Measurements from ENCODE around the gene BLACAT1.
"Not testable (repeated sequence)": the region's sequence is repeated elsewhere in the genome, so short reads cannot be mapped to it uniquely, and the experiment has no call there.

Gene BLACAT1

GRCh38 chr1:205438213-205439158 lies 17.4 kb downstream of the BLACAT1 start:
- DNase-seq, result no peak

- DNase-seq, result no peak
Measured at GRCh38 chr1:205437570-205437969, 18.3 kb downstream of the BLACAT1 start.

DNA sequence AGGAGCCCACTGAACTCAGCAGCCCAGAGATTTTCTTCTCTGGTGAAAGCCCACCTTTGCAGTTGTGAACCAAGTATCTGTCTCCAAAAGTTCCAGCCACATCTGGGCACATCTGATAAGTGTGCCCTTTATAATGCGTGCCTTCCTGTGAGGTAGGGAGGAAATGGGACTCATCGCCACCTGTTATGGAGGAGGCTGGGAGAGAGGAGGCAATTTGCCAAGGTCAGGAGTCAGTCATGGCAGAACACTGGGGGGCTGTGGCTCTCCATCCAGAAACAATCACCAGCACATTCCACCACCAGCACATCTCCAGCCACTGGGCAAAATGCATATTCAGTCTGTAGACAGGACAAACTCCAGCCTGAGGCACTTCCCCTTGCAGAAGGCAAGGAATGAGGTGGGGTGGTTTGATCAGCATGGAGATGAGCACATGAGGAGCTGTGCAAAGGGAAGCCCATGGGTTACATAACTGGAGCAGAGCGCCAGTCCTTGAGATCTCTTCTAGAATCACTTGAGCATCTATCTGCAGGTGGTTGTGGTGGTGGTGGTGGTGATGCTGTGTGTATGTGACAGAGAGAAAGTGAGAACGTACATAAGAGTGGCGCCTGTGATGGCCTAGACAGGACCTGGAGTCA lies 19.0 kb downstream of the BLACAT1 start:
- DNase-seq, result no peak

- no peak for DNase-seq
Measured at GRCh38 chr1:205435578-205436573, 20.0 kb downstream of the BLACAT1 start.

DNA sequence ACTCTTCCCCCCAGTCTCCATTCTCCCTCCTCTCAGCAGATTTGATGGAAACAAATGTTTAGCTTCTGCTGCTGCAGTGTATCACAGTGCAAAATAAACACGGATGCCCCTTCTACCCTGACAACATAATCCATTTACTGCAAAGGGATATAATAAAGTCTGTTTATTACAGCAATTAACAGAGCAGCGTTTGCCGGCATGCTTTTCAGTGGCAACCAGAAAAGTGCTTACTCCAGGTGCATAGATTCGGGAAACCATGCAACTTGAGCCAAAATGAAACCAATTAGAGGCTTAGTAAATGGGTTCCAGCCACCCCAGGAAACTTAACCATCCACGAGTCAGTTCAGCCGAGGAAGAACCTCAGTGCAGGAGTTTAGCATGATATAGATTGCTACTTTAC lies 21.1 kb downstream of the BLACAT1 start:
- no peak for DNase-seq

- DNase-seq, result not testable (repeated sequence)
Measured at GRCh38 chr1:205432692-205433091, 23.2 kb downstream of the BLACAT1 start.

DNA sequence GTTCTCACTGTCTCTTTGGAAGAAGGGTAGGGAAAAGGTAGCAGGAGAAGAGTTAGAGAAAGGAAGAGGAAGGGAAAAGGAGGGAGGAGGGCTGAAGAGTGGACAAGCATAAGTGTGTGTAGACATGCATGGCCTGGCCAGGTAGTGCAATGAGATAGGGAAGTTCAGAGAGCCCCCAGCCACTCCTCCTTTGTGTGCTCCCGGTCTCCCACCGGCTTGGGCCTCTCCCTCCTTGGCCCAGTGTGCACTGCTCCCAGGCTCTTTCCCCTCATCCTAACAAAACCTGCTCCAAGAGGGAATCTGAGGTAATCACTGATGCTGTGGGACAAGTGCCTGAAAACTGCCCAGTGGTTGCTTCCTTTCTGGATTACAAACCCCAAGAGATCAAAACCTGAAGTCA lies 23.7 kb downstream of the BLACAT1 start:
- no peak for DNase-seq

DNA sequence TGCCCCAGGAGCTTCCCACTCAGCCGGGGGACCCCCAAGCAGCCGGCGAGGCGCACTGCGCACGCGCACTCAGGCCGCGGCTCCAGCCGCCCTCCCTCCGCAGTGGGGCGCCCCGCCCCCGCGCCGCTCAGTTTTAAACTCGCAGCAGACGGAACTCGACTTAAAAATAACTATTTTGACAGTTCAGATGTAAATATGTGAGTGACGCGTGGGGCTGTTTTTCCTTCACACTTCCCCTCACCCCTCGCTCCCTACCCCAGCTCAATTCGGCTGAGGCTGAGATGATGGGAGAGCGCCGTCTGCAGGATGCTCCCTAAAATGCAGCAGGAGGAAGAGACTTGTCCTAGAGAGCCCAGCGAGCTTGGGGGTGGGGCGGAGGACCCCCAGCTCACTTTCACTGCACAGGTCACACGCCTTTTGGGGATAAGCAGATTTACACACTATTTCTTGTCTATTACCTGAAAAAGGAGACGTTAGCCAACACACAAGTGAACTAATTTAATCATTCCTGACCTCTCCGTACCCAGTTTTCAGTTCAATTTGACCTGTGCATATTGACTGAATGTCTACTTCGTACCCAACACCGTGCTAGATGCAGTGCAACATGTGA lies 25.0 kb downstream of the BLACAT1 start:
- no peak for DNase-seq

- DNase-seq, result no peak
Measured at GRCh38 chr1:205429762-205430695, 25.8 kb downstream of the BLACAT1 start.

DNA sequence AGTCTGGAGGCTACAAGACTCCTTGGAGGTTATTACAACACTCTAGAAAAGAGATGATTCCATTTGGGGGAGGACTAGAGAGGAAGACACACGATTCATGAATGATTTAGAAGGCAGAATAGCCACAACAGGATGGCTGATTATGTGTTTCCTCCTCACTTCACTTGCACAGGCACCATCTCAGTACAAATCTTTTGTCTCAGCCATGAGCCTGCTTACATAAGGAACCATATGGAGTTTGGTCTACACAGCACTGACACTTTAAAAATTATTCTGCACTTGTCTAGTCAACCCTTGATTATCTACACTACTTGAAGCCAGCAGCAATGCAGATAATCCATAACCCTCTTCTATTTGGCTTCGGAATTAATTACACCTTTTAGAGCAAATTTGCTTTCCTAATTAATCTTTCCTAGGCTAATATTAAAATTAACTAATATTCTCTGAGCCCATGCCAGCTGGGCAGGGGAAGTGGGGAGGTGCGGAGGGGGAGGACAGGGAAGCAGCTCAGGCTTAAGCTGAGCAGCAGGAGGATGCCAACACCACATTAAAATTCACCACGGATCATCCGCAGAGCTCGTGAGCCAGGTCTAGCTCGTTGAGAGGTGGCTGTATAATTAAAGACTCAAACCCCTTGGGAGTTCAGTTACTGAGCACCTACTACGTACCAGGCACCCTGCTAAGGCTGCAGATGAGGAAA lies 30.8 kb downstream of the BLACAT1 start:
- DNase-seq, result no peak

- DNase-seq, result no peak
Measured at GRCh38 chr1:205423814-205424399, 31.9 kb downstream of the BLACAT1 start.

- no peak for DNase-seq
Measured at GRCh38 chr1:205422993-205423642, 32.7 kb downstream of the BLACAT1 start.

DNA sequence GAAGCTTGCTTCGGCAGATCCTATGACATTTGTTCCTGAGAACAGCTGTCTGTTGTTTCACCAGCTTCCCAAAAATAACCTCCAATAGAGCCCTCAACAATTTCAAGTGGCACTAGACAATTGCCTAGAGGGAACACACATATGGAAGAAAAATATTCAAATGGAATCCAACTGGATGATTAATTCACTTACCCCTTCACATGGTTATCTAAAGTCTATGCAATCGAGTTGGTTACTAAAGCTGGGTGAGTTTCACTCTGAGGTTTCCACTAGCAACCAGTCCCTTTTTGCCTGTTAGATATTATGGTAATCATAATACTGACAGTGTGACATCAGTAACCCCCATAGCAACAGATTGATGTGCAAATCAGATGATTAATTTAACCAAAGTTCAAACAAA lies 34.0 kb downstream of the BLACAT1 start, which contains the start of gene LEMD1:
Gene LEMD1 (minus strand): TSS at position 259 of the 400 bp plus-strand sequence. CDS start 1,520 bp downstream, outside the sequence.
- no peak for DNase-seq

DNA sequence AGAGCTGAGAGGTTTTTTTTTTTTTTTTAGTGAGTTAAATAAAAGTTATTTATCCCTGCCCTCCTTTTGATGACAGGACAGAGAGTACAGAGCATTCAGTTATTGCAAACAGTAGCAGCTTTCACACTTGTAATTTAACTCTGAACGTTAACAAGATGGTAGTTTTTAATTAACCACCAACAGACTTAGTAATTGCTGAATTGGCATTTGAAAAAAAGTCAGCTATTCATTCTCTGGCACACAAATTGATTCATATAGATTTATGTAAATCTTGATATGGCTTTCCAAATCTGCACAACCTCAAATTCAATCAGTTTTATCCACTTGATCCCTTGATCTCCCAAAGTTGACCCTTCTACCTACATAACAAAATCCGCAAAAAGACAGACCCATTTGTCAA lies 34.9 kb downstream of the BLACAT1 start:
- no peak for DNase-seq

DNA sequence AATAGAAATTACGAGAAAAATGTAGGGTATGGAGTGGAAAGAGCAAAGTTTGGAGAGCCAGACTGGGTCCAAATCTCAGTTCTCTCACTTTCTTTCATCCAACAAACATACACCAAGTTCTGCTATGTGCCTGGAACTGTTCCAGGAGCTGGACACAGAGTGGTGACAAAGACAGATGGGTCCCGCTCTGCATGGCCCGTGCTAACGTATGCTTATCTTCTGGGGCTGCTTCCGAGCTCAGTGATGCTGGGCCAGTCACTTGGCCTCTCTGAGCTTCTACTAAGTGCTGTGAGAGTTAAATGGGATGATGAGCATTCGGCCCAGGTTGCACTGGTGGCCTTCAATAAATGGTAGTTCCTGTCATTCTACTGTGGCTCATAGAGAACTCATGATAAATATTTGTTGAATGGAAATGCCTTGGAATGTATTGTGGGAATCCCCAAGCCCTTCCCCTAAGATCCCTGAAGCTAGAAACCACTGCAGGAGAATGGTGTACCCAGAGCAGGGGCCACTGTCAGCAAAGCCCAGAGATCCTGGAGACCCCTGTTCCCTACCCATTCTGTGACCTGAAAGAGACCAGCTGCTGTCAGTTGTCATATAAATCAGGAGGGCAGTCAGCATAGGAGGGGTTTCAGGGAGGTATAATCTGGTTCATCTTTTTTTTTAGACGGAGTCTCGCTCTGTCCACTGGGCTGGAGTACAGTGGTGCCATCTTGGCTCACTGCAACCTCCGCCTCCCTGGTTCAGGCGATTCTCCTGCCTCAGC lies 37.8 kb downstream of the BLACAT1 start:
- DNase-seq, result no peak

GRCh38 chr1:205416322-205416721 lies 39.5 kb downstream of the BLACAT1 start:
- DNase-seq, result no peak

GRCh38 chr1:205410581-205411298 lies 45.1 kb downstream of the BLACAT1 start:
- no peak for DNase-seq

DNA sequence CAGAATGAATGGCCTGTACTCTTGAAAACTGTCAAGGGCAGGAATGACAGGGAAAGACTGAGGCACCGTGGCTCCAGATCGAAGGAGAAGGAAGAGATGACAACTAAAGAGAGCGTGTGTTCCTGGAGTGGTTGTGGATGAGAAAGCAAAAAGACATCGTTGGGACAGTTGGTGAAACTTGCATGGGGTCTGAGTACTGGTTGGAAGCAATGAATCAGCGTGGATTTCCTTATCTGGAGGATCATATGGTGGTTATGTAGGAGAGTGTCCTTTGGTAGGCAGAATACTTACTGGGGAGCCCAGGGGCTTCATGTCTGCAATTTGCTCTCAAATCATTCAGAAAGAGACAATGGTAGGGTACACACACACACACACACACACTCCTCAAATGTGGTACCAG lies 47.9 kb downstream of the BLACAT1 start:
- no peak for DNase-seq

Data from GF-D8 (cell line).